Mucosa of stomach (tissue), 1 donor: ENCODE measurements around the gene RAB28.

ENCODE experiments used
- H3K27me3 ChIP-seq: one replicate; pipeline ENCODE4 v1.7.0; 2013; ENCODE audit warnings: mild to moderate bottlenecking, low read length; ENCODE audit not compliant: control insufficient read depth, insufficient read depth
- H3K36me3 ChIP-seq: one replicate; pipeline ENCODE4 v1.7.0; 2013; ENCODE audit warnings: low read length; ENCODE audit not compliant: control insufficient read depth, insufficient read depth
- H3K4me1 ChIP-seq: one replicate; pipeline ENCODE4 v1.7.0; 2013; ENCODE audit warnings: mild to moderate bottlenecking, low read length; ENCODE audit not compliant: control insufficient read depth, insufficient read depth
- H3K4me3 ChIP-seq: one replicate; pipeline ENCODE4 v1.7.0; 2013; ENCODE audit warnings: low read length
- H3K9ac ChIP-seq: one replicate; pipeline ENCODE4 v1.7.0; 2013; ENCODE audit warnings: mild to moderate bottlenecking, low read length, moderate library complexity
- H3K9me3 ChIP-seq: one replicate; pipeline ENCODE4 v1.7.0; 2013; ENCODE audit warnings: mild to moderate bottlenecking, low read length, moderate library complexity; ENCODE audit not compliant: control insufficient read depth
- donor health status: Pancreatic carcinoma.

RAB28 gene

GRCh38 chr4:13464973-13465372 lies 19.2 kb downstream of the RAB28 start:
- no peaks in the 10 kb centered on the region for H3K9me3 ChIP-seq
- H3K4me1 ChIP-seq = no peaks in the 10 kb centered on the region
- H3K27me3 ChIP-seq = no peaks in the 10 kb centered on the region
- H3K36me3 ChIP-seq = no peaks in the 10 kb centered on the region
- H3K4me3 ChIP-seq = no peak overlapping the region
- H3K9ac ChIP-seq = no peak overlapping the region

DNA sequence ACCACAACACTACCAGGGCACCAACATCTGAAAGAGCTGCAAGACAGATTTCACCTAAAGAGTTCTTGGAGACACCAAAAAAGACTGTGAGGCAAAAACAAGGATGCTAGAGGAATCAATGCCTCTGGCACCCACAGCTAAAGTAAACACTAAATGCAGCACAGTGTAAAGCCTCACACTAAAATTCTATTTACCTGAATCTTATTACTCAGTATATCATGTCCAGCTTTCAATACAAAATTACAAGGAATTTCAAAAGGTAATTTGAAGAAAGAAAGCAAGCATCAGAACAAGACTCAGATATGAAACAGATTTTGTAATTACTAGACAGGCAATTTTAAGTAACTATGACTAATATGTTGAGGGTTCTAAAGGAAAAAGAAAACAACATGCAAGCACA lies 19.6 kb downstream of the RAB28 start:
- H3K27me3 ChIP-seq = no peaks in the 10 kb centered on the region
- H3K4me3 ChIP-seq = no peak overlapping the region
- H3K9ac ChIP-seq = no peak overlapping the region
- H3K9me3 ChIP-seq = no peaks in the 10 kb centered on the region
- no peaks in the 10 kb centered on the region for H3K36me3 ChIP-seq
- H3K4me1 ChIP-seq = no peaks in the 10 kb centered on the region

- Histone ChIP-seq H3K27me3 (no peaks in the 10 kb centered on the region), H3K9me3 (no peaks in the 10 kb centered on the region), H3K4me1 (no peaks in the 10 kb centered on the region), H3K36me3 (no peaks in the 10 kb centered on the region), H3K9ac (no peak overlapping the region), H3K4me3 (no peak overlapping the region)
Measured at GRCh38 chr4:13461191-13461905, 22.8 kb downstream of the RAB28 start.

GRCh38 chr4:13455411-13455810 lies 28.7 kb downstream of the RAB28 start:
- no peaks in the 10 kb centered on the region for H3K9me3 ChIP-seq

DNA sequence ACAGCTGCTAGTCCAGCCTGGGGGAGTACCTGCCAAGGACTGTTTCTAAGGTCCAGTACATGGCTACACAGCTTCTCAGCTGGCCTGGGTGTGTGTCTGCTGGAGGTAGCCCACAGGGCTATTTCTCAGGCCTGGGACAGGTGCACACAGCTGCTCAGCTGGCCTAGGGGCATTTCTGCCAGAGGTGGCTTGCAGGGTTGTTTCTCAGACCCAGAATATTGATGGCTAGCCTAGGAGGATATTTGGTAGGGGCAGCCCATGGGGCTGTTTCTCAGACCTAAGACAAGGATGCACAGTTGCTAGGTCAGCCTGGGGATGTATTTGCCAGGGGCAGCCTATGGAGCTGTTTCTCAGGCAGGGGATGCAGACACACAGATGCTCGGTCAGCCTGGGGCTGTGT lies 29.4 kb downstream of the RAB28 start:
- peaks cover 9% of the 10 kb centered on the region for H3K36me3 ChIP-seq
- no peak overlapping the region for H3K4me3 ChIP-seq
- no peaks in the 10 kb centered on the region for H3K27me3 ChIP-seq
- no peak overlapping the region for H3K9ac ChIP-seq
- H3K4me1 ChIP-seq = no peaks in the 10 kb centered on the region
- no peaks in the 10 kb centered on the region for H3K9me3 ChIP-seq

More at GRCh38 chr4:13455411-13455810, 28.7 kb downstream of the RAB28 start:
- Histone ChIP-seq H3K9ac (no peak overlapping the region), H3K36me3 (peaks cover 9% of the 10 kb centered on the region), H3K27me3 (no peaks in the 10 kb centered on the region), H3K4me1 (no peaks in the 10 kb centered on the region), H3K4me3 (no peak overlapping the region)

GRCh38 chr4:13452927-13453579 lies 31.1 kb downstream of the RAB28 start:
- H3K9me3 ChIP-seq = no peaks in the 10 kb centered on the region
- H3K27me3 ChIP-seq = no peaks in the 10 kb centered on the region
- peaks cover 9% of the 10 kb centered on the region for H3K36me3 ChIP-seq
- no peak overlapping the region for H3K4me3 ChIP-seq
- no peaks in the 10 kb centered on the region for H3K4me1 ChIP-seq
- no peak overlapping the region for H3K9ac ChIP-seq

- H3K4me3 ChIP-seq = no peak overlapping the region
- H3K27me3 ChIP-seq = no peaks in the 10 kb centered on the region
- no peaks in the 10 kb centered on the region for H3K4me1 ChIP-seq
- no peak overlapping the region for H3K9ac ChIP-seq
- no peaks in the 10 kb centered on the region for H3K36me3 ChIP-seq
- no peaks in the 10 kb centered on the region for H3K9me3 ChIP-seq
Measured at GRCh38 chr4:13449590-13449989, 34.5 kb downstream of the RAB28 start.

GRCh38 chr4:13445841-13446790 lies 38.0 kb downstream of the RAB28 start:
- H3K4me3 ChIP-seq = no peak overlapping the region
- H3K9ac ChIP-seq = no peak overlapping the region
- H3K9me3 ChIP-seq = no peaks in the 10 kb centered on the region
- H3K4me1 ChIP-seq = no peaks in the 10 kb centered on the region
- no peaks in the 10 kb centered on the region for H3K27me3 ChIP-seq
- H3K36me3 ChIP-seq = no peaks in the 10 kb centered on the region

DNA sequence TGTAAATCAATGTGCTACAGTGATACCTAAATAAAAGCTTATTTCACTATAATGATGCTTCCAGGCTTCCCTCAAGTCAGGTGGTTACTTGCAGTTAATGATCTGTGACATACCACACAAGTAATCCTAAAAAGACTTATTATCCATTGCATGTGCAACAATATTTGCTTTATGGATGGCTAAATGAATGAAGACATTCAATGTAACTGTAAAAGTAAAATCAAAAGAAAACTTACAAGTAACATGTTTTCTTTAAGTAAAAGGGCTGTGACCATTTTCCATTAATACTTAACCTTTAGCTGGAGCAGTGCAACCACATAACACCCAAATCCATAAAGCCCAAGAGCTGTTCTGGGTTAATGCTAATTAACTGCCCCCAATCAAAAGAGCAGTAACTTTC lies 42.6 kb downstream of the RAB28 start:
- H3K9ac ChIP-seq = no peak overlapping the region
- H3K36me3 ChIP-seq = no peaks in the 10 kb centered on the region
- no peaks in the 10 kb centered on the region for H3K4me1 ChIP-seq
- no peaks in the 10 kb centered on the region for H3K27me3 ChIP-seq
- no peaks in the 10 kb centered on the region for H3K9me3 ChIP-seq
- no peak overlapping the region for H3K4me3 ChIP-seq

DNA sequence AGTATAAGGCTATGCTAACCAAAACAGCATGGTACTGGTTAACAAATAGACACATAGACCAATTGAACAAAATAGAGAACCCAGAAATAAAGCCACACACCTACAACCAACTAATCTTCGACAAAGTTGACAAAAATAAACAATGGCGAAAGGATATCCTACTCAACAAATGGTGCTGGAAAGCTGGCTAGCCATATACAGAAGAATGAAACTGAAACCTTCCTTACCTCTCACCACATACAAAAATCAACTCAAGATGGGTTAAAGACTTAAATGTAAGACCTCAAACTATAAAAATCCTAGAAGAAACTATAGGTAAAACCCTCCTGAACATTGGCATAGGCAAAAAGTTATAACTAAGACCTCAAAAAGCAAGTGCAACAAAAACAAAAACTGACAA lies 47.2 kb downstream of the RAB28 start:
- H3K4me3 ChIP-seq = no peak overlapping the region
- no peaks in the 10 kb centered on the region for H3K4me1 ChIP-seq
- H3K9me3 ChIP-seq = no peaks in the 10 kb centered on the region
- H3K27me3 ChIP-seq = no peaks in the 10 kb centered on the region
- no peak overlapping the region for H3K9ac ChIP-seq
- no peaks in the 10 kb centered on the region for H3K36me3 ChIP-seq

- H3K36me3 ChIP-seq = no peaks in the 10 kb centered on the region
- H3K4me3 ChIP-seq = no peak overlapping the region
- H3K4me1 ChIP-seq = peaks cover 5% of the 10 kb centered on the region
- H3K9ac ChIP-seq = no peak overlapping the region
- H3K9me3 ChIP-seq = no peaks in the 10 kb centered on the region
- H3K27me3 ChIP-seq = no peaks in the 10 kb centered on the region
Measured at GRCh38 chr4:13432453-13432852, 51.7 kb downstream of the RAB28 start.
